GM12801 (cell line): ENCODE data around the gene HS3ST6.

Experiments used
- CTCF ChIP-seq: IDR thresholded peaks from one replicate; pipeline ENCODE4 v1.5.1; 2011; ENCODE audit warnings: control low read depth; ENCODE audit not compliant: insufficient read length; ENCODE audit errors: extremely low read depth

Gene HS3ST6

GRCh38 chr16:1960665-1961630 is 42.7 kb upstream of the HS3ST6 start:
- TF ChIP-seq CTCF: no peak

- TF ChIP-seq CTCF: no peak
Measured at GRCh38 chr16:1959269-1960039, 41.2 kb upstream of the HS3ST6 start, which contains the start of gene NDUFB10. Gene NDUFB10 (plus strand): TSS chr16:1959538. CDS start chr16:1959625, 87 bp downstream.

- no peak for TF ChIP-seq CTCF
Measured at GRCh38 chr16:1958715-1959268, 40.6 kb upstream of the HS3ST6 start.

- TF ChIP-seq CTCF: no peak
Measured at GRCh38 chr16:1953734-1954133, 35.5 kb upstream of the HS3ST6 start.

- no peak for TF ChIP-seq CTCF
Measured at GRCh38 chr16:1950559-1950958, 32.3 kb upstream of the HS3ST6 start.

GRCh38 chr16:1950047-1950446 is 31.8 kb upstream of the HS3ST6 start:
- no peak for TF ChIP-seq CTCF

- TF ChIP-seq CTCF: no peak
Measured at GRCh38 chr16:1949507-1949906, 31.3 kb upstream of the HS3ST6 start.
